ENCODE measurements around the gene CUZD1. TPM values are rescaled to one million over a fixed set of nuclear protein-coding genes. Genes with fewer than 3 reads are reported as not detected.

CUZD1 gene
- total and polyA plus RNA-seq, 2 of the 4 experiments (the other 2 are of a cell fraction): 0.36 to 0.67 TPM

DNA sequence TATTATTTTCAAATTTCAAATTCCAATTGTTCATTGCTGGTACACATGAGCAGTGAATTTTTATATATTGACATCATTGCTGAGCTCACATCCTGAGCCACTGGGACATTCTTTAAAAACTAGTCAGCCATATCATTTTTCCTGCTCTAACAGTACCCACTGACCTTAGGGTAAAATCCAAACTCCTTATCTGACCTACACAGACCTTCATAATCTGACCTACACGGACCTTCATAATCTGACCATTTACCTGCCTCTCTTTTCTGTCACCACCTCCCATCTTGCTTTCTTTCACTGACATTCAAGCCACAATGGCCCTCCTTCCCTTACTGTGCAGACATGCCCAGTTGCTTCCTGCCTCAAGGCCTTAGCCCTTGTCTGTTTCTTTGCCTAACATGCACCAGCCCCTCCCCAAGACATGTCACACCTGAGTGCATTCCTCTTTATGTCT is 16.1 kb upstream of the CUZD1 start:
- in situ Hi-C loops (cut with MboI; ENCODE audit: low sequenced_read_pairs): loop anchor here (25.0 kb wide), 2 partner anchors 301 to 699 kb away; partner anchors contain the start of gene BUB3
- 0% methylated on average over 1 of the region's 1 CpG; no CpG with 5 or more reads in 1 of the 2 experiments for WGBS, 2 experiments (ENCODE audit: extremely low coverage in 2 of 2, insufficient read length in 1 of 2)

More for the DNA sequence above, 16.1 kb upstream of the CUZD1 start:
- H4K5ac ChIP-seq (ENCODE audit: low read depth, low read length): peak overlapping the region; percentile 43
- no TSS peak for BruUV-seq (replicated peaks)
- ATAC-seq (ENCODE audit: low read depth): peak; percentile 74
- peak overlapping the region; percentile 81 for H3K27ac ChIP-seq (ENCODE audit: insufficient read depth, low read length)
- TF ChIP-seq MAFK (IDR thresholded peaks at IDR 0.05; ENCODE audit: low read depth, low read length) (no peak; the same call in 1 of the 2 replicates), CEBPB (IDR thresholded peaks at IDR 0.05; ENCODE audit: low read depth, low read length) (no peak), MXI1 (IDR thresholded peaks at IDR 0.05; ENCODE audit: borderline replicate concordance, low read depth, low read length) (no peak), RFX5 (IDR thresholded peaks at IDR 0.05; ENCODE audit: low read depth, low read length) (no peak), FOS (IDR thresholded peaks at IDR 0.05; ENCODE audit: low read depth, low read length) (peak; percentile 11; the same call in 1 of the 2 replicates)
- TF ChIP-seq, protein P1, sequence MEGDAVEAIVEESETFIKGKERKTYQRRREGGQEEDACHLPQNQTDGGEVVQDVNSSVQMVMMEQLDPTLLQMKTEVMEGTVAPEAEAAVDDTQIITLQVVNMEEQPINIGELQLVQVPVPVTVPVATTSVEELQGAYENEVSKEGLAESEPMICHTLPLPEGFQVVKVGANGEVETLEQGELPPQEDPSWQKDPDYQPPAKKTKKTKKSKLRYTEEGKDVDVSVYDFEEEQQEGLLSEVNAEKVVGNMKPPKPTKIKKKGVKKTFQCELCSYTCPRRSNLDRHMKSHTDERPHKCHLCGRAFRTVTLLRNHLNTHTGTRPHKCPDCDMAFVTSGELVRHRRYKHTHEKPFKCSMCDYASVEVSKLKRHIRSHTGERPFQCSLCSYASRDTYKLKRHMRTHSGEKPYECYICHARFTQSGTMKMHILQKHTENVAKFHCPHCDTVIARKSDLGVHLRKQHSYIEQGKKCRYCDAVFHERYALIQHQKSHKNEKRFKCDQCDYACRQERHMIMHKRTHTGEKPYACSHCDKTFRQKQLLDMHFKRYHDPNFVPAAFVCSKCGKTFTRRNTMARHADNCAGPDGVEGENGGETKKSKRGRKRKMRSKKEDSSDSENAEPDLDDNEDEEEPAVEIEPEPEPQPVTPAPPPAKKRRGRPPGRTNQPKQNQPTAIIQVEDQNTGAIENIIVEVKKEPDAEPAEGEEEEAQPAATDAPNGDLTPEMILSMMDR (conservative IDR thresholded peaks at IDR 0.05; ENCODE audit: low read depth, low read length): no peak
- H2AK9ac ChIP-seq (replicated peaks; ENCODE audit: low read depth, low read length, poor library complexity): peak overlapping the region; percentile 74
- H2BK20ac ChIP-seq (ENCODE audit: low read depth, low read length): peak overlapping the region; percentile 99
- peak overlapping the region; percentile 100 for H2BK120ac ChIP-seq (ENCODE audit: low read depth, low read length)
- H4K8ac ChIP-seq (ENCODE audit: low read depth in 2 of 2, low read length in 2 of 2): peak overlapping the region; percentile 45 to 92; a peak in 3 of 4 replicates
- POLR2A ChIA-PET (ENCODE audit: unreplicated experiment): no interaction called here
- peak overlapping the region; percentile 73 for H3K18ac ChIP-seq (ENCODE audit: low read depth, low read length)
- peaks cover 15% of the 10 kb centered on the region for H3K4me1 ChIP-seq (ENCODE audit: control insufficient read depth, insufficient read depth, low read length)
- no peaks in the 10 kb centered on the region for H3K9me3 ChIP-seq (ENCODE audit: control insufficient read depth, insufficient read depth, low read length)
- no peaks in the 10 kb centered on the region for H3K27me3 ChIP-seq (ENCODE audit: control insufficient read depth, insufficient read depth, low read length)
- H2BK15ac ChIP-seq (ENCODE audit: low read depth, low read length): peak overlapping the region; percentile 81; the same call in 2 of the 3 replicates
- H3K79me1 ChIP-seq (ENCODE audit: low read depth in 1 of 2, low read length in 2 of 2): peaks cover 15 to 30% of the 10 kb centered on the region in 2 experiments
- CTCF ChIA-PET: no interaction called here
- peak overlapping the region; percentile 94 for H2AK5ac ChIP-seq (ENCODE audit: low read depth, low read length)
- no peak overlapping the region for H3K4me3 ChIP-seq (ENCODE audit: insufficient read depth, low read depth, low read length)
- peak overlapping the region; percentile 81 for H2AFZ ChIP-seq (replicated peaks; ENCODE audit: low read length, poor library complexity)
- dilution Hi-C loops (cut with HindIII; ENCODE audit: low sequenced_read_pairs, unreplicated experiment): no loop called here
- H3K56ac ChIP-seq (ENCODE audit: extremely low read depth, insufficient read depth, low read length): peak overlapping the region; percentile 48; the same call in 1 of the 2 replicates
- no peaks in the 10 kb centered on the region for H3K36me3 ChIP-seq (ENCODE audit: control insufficient read depth, insufficient read depth, low read length)
- H3K9ac ChIP-seq (ENCODE audit: low read depth, low read length): no peak overlapping the region; the same call in 1 of the 2 replicates
- H4K20me1 ChIP-seq (ENCODE audit: insufficient read depth, low read length): no peaks in the 10 kb centered on the region
- peaks cover 8% of the 10 kb centered on the region for H3K9me1 ChIP-seq (ENCODE audit: insufficient read depth, low read length)
- peak overlapping the region; percentile 93 for H4K91ac ChIP-seq (ENCODE audit: insufficient read depth, low read depth, low read length)
- DNase-seq: peak; percentile 77
- peak overlapping the region; percentile 100 for H2BK5ac ChIP-seq (ENCODE audit: low read depth, low read length, poor library complexity, severe bottlenecking)
- peak overlapping the region; percentile 97 for H3K14ac ChIP-seq (replicated peaks; ENCODE audit: low read depth, low read length)
- peak overlapping the region; percentile 100 for H3K4ac ChIP-seq (ENCODE audit: low read depth, low read length)
- intact Hi-C loops (cut with micrococcal nuclease): loop anchor here (2.0 to 5.0 kb wide), 2 partner anchors 17 to 76 kb away; partner anchors contain the start of gene FAM24B
- peak overlapping the region; percentile 98 for H3K23ac ChIP-seq (ENCODE audit: low read depth, low read length)
- H3K4me2 ChIP-seq (ENCODE audit: low read depth, low read length): peak overlapping the region; percentile 17
